SHP77 treated with DMSO at 0.1 percent for 48 hours (cell line): Measurements from ENCODE around the gene NPM3.
"Not testable (repeated sequence)": the region's sequence is repeated elsewhere in the genome, so short reads cannot be mapped to it uniquely, and the experiment has no call there.

ENCODE experiments used
- DNase-seq: peaks from one replicate; lab custom pipeline; 2025; lab: John Stamatoyannopoulos, UW

Gene NPM3

DNA sequence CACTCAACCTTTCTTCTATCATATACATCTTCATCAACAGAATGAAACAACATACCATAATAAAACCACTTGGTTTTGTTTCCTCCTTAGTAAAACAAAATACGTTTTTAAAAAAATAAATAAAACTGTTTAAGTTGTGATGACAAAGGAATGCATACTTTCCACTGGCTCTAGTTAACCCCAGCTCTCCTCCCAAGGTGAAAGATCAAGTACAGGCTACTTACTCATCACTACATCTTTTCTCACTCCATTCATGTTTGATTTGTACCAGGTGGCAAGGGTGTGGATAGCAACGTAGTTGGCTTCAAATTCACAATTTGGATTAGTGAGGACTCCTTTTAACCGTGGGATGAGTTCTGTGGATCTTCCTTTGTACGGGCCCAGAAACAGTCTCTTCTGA, 20.3 kb upstream of the NPM3 start:
- no peak for DNase-seq

DNA sequence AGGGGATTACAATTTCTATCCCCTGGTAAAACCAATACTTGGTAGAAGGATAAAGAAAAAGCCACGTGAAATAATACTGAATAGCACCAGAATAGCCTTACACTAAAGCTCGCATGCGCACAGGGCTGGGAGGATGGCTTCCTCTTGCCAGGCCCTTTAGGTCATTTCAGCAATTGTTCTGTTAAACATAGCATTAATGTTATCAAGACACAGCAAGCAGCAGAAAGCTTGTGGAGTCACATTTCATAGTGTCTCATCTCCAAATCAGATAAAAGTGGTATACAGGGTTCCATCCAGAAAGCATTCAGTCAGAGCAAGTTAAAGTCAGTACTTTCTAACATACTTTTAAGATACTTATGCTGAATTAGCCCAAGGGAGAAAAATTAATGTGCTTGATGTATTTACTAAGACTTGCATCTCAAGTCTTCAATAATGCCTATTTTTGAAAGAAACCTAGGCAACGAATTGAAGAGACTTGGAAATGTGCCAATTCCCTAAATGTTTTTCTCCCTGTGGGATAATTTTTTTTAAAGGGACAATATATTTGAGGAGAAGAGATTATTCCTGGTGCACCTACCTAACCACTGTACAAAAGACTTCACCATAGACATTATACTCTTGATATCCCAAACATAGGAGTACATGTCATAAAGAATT, 14.3 kb upstream of the NPM3 start:
- DNase-seq: no peak

DNA sequence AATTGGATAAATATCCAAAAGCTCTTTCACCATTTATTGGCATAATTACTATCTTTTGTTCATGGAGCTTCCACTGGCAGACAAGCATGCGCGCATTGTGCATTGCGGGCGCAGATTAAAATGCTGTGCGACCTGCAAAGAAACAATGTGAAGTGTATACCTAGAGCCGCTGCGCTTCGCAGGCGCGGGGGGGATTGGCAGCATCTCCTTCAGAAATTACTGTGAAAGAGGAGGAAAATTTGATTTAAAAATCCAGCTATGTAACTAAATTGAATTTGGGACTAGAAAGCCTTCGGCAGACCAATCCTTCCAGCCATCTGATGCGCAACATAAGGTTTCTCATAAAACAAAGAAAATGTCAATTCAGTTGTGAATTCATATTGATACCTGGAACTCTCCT, 10.3 kb upstream of the NPM3 start:
- no peak for DNase-seq

- DNase-seq: no peak
These were observed 6.4 kb upstream of the NPM3 start for GRCh38 chr10:101789686-101790085.

GRCh38 chr10:101789231-101789630, 6.0 kb upstream of the NPM3 start:
- not testable (repeated sequence) for DNase-seq

- no peak for DNase-seq
These were observed 2.6 kb upstream of the NPM3 start for GRCh38 chr10:101785801-101786200.

DNA sequence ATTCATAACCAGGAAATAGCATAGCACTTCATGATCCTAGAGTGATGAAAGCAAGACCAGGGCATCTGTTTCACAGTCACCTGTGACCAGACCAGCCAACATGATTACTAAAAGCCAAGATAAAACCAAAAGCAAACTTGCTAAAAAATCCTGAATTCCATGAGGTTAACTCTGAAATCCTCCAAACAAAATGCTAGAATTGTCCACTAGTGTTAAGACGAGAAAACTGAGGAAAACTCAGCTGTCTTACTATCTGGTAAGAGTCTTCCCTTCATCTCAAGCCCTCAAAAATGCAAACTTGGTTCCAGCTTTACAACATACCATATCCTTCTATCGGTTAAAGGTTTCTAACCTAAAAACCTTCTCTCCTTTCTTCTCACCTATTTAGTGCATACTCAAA, 1.3 kb upstream of the NPM3 start:
- DNase-seq: no peak

DNA sequence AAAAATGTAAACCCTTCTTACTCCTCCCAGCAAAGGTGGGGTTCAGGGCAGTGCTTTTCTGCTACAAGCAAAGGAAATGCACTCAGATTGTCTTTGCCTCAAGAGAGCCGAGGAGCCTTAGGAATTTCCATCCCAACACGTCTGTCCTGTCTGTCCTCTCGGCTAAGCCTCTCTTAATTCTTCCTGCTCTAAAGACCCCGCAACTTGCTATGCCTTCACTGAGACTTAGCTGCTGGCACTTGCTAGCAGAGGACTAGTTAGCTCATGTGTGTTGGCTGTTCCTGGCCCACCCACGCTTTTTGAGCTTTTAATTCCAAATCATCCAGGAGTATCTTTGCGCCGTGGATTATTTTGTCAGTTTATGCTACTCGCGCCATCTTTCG, 481 bp upstream of the NPM3 start:
- no peak for DNase-seq

DNA sequence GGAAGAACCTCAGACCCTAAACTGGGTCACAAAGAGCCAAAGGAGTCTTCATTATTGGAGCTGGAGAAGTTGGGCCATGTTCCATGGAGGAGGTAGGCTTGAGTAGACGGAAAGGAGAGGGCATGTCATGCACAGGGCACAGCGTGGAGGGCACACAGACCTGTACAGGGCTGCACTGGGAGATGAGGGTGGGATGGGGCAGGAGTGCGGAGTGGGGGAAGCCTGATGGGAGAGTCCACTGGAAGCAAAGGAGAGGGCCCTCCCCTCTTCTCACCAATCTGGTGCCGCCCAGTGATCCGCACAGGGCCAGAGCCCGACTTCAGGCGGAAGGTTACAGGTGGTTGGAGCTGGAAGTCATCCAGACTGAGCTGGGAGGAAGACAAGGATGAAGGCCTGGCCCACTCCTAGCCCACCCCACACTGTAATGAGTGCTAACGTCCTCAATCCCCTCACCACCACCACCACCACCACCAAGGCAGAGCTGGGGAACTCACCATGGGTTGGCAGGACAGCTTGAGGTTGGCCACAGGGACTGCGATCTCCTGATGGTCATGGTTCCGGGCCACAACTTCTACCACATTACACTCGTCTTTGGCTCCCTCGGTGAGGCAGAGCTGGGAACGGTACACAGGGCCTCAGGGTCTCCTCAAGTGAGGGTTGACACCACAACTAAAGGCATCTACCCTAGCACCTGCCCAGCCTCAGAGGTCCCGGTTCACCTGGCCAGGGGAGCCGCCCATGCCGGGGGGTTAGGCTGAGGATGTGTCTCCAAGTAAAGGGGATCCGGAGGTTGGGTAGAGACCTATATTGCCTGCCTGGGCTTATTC, 1.0 kb downstream of the NPM3 start:
- no peak for DNase-seq

GRCh38 chr10:101781655-101781983, 1.6 kb downstream of the NPM3 start:
- DNase-seq: no peak

- DNase-seq: no peak
These were observed 2.2 kb downstream of the NPM3 start for GRCh38 chr10:101780818-101781654.

DNA sequence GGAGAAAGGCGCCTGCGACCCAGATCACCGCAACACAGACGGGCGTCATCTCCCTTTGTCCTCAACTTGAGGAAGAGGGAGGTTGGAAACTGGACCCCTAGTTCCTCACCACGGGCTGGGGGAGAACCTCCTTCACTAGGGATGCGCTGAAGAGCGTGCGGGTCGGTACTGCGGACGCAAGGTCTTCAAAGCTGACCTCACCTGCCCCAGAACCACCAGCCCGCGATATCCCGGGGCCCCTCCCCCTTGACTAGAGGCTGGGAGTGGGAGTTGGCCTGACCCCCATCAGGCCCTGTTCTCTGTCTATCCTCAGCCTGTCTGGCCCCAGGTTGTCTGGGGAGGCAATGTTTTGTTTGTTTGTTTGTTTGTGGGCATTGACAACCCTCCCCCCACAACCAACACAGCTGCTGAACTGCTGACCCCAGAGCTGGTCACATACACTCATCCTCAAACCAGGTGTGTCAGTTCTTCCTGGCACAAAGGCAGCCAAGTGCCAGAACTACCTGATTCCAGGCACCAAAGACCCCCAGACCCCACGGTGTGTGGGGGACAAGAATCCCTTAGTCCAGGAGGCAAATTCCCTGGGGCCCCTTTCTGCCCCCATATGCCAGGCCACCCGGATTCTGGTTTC, 2.9 kb downstream of the NPM3 start:
- DNase-seq: no peak

- DNase-seq: no peak
These were observed 3.6 kb downstream of the NPM3 start for GRCh38 chr10:101779544-101780186.

DNA sequence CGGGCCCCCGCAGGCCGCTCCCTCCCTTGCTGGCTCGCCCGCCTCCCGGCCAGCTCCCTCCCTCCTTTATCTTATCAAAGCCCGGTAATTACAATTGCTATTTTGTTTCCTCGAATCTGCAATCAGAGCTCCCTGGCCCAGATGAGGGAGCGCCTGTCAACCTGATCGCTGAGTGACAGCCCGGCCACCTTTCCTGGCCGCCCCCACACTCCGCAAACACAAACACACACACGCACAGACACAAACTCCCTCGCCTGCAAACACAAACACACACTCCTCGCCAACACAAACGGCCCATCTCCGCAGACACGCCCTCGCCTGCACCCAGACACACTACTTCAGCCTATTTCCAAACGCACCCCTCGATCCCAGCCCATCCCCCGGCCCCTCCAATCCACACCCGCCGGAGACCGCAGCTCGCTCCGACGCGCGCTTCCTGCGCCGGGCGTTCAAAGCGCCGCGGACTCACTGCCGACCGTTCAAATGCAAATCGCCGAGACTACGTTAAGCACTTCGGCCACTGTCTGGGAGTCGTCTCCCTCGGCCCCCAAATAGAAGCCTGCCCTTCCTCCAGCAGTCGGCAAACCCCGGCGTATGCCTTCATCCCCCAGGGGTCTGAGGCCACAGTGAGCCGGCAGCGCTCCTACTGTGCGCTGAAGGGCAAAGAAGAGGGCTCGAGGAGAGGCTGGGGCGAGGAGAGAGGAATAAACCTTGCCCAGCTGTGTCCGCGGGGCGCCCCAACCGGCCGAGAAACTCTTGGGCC, 4.3 kb downstream of the NPM3 start:
- no peak for DNase-seq

GRCh38 chr10:101778151-101778780, 5.0 kb downstream of the NPM3 start:
- DNase-seq: no peak

DNA sequence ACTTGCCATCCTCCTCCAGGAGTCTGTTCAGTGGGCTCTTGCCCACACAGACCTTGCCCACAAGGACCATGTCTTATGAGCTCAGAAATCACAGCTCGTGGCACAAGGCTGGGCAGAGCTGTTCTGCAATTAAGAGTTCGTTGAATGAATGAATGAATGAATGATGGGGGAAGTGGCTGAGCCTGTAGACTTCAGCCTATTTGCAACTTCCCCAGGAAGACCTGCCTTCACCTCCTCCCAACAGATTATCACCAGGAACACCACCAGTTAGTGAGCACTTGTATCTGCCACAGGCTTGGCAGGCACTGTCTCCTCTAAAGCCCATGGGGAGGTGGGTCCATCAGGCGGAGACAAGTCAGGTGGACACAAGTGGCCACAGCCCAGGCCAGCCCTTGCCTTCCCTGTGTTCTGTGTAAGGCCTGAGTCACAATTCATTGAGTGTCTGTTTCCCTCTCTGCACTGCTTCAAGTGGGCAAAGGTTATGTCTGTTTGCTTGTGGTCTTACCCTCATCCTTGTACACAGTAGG, 5.6 kb downstream of the NPM3 start:
- DNase-seq: no peak

DNA sequence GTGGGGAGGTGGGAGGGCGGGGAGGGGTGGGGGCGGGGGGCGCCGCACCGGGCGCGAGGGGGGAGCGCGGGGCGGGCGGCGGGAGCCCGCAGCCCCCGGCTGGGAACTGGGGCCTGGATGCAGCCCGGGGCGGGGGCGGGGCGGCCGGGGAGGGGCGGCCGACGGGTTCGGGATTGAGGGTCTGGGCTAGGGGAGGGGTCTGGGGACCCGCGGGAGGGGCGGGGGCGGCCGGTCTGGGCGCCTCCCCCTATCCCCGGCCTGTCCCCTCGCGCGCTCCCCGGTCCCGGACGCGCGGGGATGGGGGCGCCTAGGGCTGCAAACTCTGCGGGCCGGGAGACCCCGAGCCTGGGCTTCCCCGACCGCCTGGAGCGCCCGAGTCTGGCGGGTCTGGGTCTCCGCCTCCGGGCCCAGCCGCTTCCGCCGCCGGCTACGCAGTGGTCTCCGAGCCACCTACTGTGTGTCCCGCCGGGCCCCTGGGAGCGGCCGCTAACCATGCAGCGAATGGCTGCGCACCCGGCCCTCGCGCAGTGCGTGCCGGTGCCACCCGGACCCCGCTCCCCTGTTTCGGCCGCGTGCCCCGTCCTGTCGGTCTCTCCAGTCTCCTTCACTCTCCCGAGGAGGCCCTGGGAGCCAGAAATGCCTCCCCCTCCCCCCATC, 7.0 kb downstream of the NPM3 start:
- DNase-seq: no peak

GRCh38 chr10:101775273-101776160, 7.7 kb downstream of the NPM3 start, which contains the start of gene FGF8:
TSS of gene FGF8 (minus strand) at chr10:101776114. CDS start at chr10:101775900, 214 bp downstream.
- DNase-seq: no peak
